Activated CD8-positive, alpha-beta memory T cell treated with anti-CD3 and anti-CD28 coated beads, Interleukin-2, amount 10 ng/mL, durations not matched to agents 7 days and 5 days (primary cell): ENCODE results near the gene PRSS48. TPM values are rescaled to one million over a fixed set of nuclear protein-coding genes. Genes with fewer than 3 reads are reported as not detected.

Experiments
- ATAC-seq: fragments of 150-1000 bp; cut with Tn5 transposase; one replicate; pipeline ENCODE4 v1.10.0; 2021; ENCODE audit warnings: moderate library complexity
- CTCF ChIA-PET: fragments of 350-600 bp; sonication (Branson Sonifier 250); formaldehyde crosslinking; loops from one replicate; lab custom pipeline; 2021; ENCODE audit warnings: antibody characterized with exemption; lab: Charles Lee
- DNase-seq: peaks from one replicate; pipeline ENCODE4 v3.0.0-alpha.2; 2020
- H3K27ac Mint-ChIP-seq: one replicate; pipeline ENCODE4 v1.8.0; 2021; ENCODE audit warnings: mild to moderate bottlenecking, mixed read lengths
- H3K27me3 Mint-ChIP-seq: one replicate; pipeline ENCODE4 v1.8.0; 2021; ENCODE audit warnings: mixed read lengths
- H3K36me3 Mint-ChIP-seq: one replicate; pipeline ENCODE4 v1.8.0; 2021; ENCODE audit warnings: mild to moderate bottlenecking, mixed read lengths
- H3K4me1 Mint-ChIP-seq: one replicate; pipeline ENCODE4 v1.8.0; 2021; ENCODE audit warnings: mixed read lengths
- H3K4me3 Mint-ChIP-seq: one replicate; pipeline ENCODE4 v1.8.0; 2021; ENCODE audit warnings: mild to moderate bottlenecking, moderate library complexity, mixed read lengths
- H3K9me3 Mint-ChIP-seq: one replicate; pipeline ENCODE4 v1.8.0; 2022; ENCODE audit warnings: low read depth, mixed read lengths
- total RNA-seq, 2 experiments: library from RNA; stranded (reverse); gene quantifications; one replicate each; pipeline ENCODE4 v1.2.3, GENCODE V29; 2021

PRSS48 gene
- total RNA-seq, 2 experiments from 2014 or later, result not detected

DNA sequence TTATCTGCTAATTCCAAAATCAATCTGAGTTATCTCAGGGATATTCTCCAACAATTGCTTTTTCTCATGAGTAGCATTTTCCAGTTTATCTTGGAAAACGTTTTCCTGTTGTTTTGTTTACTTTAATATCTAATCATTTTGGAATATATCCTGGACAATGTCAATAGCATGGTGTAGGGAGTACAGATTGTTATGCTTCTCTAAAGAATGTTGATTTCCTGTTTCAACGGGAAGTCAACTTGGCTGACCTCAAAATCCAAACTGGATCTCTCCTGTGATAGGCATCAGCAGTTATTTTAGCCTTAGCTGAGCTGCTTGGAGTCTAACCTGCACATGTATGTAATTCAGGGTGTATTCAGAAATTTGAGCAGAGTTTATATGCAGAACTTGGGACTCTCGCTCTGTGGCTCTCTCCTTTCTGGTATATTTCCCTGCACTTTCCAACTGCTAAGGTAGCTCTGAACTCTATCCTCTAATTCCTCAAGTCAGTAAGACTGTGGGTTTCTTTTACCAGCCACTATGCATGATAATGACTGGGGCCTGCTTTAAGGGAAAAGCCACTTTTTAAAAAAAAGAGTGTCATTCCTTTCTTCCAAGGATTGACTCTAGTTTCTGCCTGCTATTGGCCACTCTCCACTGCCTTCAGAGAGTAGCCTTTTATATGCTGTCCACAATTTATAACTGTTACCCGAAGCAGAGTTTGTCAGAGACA is 7.7 kb downstream of the PRSS48 start:
- Mint-ChIP-seq H3K4me3 (no peak overlapping the region), H3K9me3 (peaks cover 2% of the 10 kb centered on the region), H3K27me3 (peaks cover 11% of the 10 kb centered on the region), H3K27ac (no peak overlapping the region), H3K36me3 (no peaks in the 10 kb centered on the region), H3K4me1 (no peaks in the 10 kb centered on the region)
- no peak for DNase-seq
- no peak for ATAC-seq
- CTCF ChIA-PET, result interaction anchor here (0.6 kb wide), 1 partner anchor 11 kb away, joined by 4 read pairs; no protein-coding TSS in a partner anchor

DNA sequence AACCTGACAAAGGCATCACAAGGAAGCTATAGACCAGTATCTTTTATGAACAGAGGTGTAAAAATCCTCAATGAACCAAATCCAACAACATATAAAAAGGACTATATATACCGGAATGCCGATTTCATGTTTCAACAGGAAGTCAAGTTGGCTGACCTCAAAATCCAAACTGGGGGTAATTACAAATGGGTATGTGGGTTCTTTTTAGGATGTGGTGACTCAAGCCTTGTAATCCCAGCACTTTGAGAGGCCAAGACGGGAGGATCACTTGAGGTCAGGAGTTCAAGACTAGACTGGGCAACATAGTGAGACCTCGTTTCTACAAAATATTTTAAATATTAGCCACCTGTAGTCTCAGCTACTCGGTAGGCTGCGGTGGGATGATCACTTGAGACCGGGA is 10.4 kb downstream of the PRSS48 start:
- ATAC-seq (no peak), DNase-seq (no peak)
- Mint-ChIP-seq H3K4me3 (no peak overlapping the region), H3K36me3 (no peaks in the 10 kb centered on the region), H3K27me3 (peaks cover 5% of the 10 kb centered on the region), H3K4me1 (no peaks in the 10 kb centered on the region), H3K9me3 (peaks cover 2% of the 10 kb centered on the region), H3K27ac (no peak overlapping the region)
- CTCF ChIA-PET, result no interaction called here

DNA sequence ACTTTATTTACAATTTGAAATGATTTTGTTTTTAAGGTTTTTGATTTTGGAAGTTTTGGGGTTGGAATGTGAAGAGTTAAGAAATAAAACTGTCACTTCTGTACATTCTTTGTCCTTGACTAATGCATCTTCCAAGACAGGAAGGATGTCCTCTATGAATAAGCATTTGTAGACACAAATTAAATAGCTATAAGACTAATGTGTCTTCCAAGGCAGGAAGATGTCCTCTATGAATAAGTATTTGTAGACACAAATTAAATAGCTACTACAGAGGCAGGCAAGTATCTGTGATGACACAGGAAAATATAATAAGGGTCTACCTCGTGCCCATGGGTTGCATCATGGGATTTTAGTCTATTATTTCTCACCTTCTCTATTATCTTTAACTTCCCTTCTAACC is 14.5 kb downstream of the PRSS48 start:
- Mint-ChIP-seq H3K4me3 (no peak overlapping the region), H3K9me3 (no peaks in the 10 kb centered on the region), H3K36me3 (no peaks in the 10 kb centered on the region), H3K4me1 (no peaks in the 10 kb centered on the region), H3K27me3 (peaks cover 2% of the 10 kb centered on the region), H3K27ac (no peak overlapping the region)
- CTCF ChIA-PET, result no interaction called here
- no peak for DNase-seq
- ATAC-seq, result no peak

DNA sequence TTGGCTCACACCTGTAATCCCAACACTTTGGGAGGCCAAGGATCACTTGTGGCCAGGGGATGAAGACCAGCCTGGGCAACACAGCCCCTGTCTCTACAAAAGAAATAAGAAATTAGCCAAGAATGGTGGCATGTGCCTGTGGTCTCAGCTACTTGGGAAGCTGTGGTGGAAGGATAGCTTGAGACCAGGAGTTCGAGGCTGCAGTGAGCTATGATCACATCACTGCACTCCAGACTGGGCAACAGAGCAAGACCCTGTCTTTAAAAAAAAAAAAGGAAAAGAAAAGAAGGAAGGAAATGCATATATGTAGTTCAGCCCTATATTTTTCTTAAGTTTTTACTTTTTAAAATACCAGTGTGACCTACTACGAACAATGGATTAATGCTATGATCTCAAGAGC is 15.1 kb downstream of the PRSS48 start:
- H3K27ac Mint-ChIP-seq, result no peak overlapping the region
- CTCF ChIA-PET, result no interaction called here
- no peaks in the 10 kb centered on the region for H3K4me1 Mint-ChIP-seq
- H3K4me3 Mint-ChIP-seq, result no peak overlapping the region
- DNase-seq, result no peak
- H3K9me3 Mint-ChIP-seq, result no peaks in the 10 kb centered on the region
- H3K27me3 Mint-ChIP-seq, result peaks cover 2% of the 10 kb centered on the region
- no peaks in the 10 kb centered on the region for H3K36me3 Mint-ChIP-seq
- no peak for ATAC-seq

DNA sequence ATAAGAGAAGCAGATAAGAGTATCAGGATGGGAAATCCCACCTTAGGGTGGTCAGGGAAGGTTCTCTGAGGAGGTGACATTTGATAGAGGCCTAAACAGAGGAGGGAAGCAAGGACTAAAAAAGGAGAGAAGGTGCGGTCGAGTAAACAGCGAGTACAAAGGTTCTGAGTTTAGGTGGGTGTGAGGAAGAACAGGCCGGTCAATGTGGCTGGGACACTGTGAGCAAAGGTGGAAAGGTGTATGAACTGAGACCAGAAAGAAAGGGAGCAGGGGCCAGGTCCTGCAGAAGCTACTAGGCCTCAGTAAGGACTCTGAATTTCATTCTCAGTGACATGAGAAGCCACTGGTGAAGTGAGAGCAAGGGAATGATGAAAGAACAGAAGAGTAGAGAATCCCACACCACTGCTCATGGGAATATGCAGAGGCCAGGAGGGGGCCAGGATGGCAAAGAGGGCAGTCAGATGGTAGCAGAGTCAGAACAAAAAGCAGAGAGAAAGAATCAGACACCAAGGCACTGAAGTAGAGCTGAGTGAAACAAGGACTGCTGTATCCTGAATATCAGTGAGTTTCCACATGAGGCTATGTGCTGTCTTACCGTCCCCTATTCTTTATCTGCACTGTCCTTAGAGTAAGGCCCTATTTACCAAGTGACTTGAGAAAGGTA is 18.0 kb downstream of the PRSS48 start:
- DNase-seq (no peak), ATAC-seq (no peak)
- H3K36me3 Mint-ChIP-seq, result no peaks in the 10 kb centered on the region
- no peaks in the 10 kb centered on the region for H3K4me1 Mint-ChIP-seq
- no peak overlapping the region for H3K27ac Mint-ChIP-seq
- CTCF ChIA-PET, result interaction anchor here (0.7 kb wide), 1 partner anchor 108 kb away, joined by 3 read pairs; no protein-coding TSS in a partner anchor
- peaks cover 10% of the 10 kb centered on the region for H3K27me3 Mint-ChIP-seq
- H3K9me3 Mint-ChIP-seq, result no peaks in the 10 kb centered on the region
- H3K4me3 Mint-ChIP-seq, result no peak overlapping the region

DNA sequence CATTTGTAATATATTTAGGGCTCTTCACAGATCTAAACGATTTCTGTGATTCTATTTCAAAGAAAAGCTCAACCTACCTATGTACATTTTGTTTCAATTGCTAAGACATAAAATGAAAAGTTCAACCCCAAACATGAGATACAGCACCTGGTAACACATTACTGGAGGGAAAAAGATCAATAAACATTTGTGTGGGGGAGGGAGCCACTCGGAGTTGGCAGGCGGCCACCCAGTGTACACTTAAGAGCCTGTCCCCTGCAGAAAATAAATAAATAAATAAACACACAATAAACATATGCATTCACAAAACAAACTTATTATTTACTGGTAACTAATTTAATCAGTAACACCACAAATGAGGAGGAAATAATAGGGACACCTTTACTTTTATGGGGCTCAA is 19.3 kb downstream of the PRSS48 start:
- CTCF ChIA-PET, result no interaction called here
- Mint-ChIP-seq H3K27me3 (peaks cover 8% of the 10 kb centered on the region), H3K4me3 (no peak overlapping the region), H3K36me3 (no peaks in the 10 kb centered on the region), H3K9me3 (no peaks in the 10 kb centered on the region), H3K4me1 (no peaks in the 10 kb centered on the region), H3K27ac (no peak overlapping the region)
- DNase-seq, result no peak
- no peak for ATAC-seq

DNA sequence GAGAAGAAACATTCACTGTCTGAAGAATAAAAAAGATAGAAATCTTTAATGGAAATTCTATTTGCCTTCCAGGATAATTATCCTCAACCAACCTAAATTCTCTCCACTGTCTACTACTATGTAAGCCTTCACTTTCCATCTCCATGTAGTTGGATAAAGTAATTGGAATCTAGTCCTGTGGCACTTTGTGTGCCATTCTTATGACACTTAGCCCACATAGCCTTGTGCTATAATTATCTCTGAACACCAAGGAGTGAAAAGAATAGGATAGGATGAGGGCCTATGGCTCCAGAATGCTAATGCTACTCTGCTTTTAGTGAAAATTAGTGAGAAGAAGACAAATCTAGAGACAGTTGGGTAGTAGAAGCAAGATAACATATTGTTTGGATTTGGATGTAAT is 20.2 kb downstream of the PRSS48 start:
- CTCF ChIA-PET, result no interaction called here
- no peaks in the 10 kb centered on the region for H3K36me3 Mint-ChIP-seq
- H3K4me1 Mint-ChIP-seq, result no peaks in the 10 kb centered on the region
- DNase-seq, result no peak
- no peak for ATAC-seq
- peaks cover 12% of the 10 kb centered on the region for H3K27me3 Mint-ChIP-seq
- no peaks in the 10 kb centered on the region for H3K9me3 Mint-ChIP-seq
- H3K4me3 Mint-ChIP-seq, result no peak overlapping the region
- H3K27ac Mint-ChIP-seq, result no peak overlapping the region

DNA sequence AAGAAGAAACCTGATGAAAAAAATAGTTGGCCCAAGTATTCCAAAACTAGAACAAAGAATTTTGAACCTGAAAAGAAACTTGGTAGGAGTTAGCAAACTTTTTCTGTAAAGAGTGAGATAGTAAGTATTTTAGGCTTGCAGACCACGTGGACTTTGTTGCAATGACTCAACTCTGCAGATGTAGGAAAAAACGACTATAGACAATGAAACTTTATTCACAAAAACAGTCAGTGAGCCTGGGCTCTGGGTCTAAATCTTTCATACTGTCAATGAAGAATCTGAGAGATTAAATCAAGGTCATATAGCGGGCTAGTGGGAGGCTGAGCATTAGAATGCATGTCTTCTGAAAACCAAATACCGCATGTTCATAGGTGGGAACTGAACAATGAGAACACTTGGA is 25.5 kb downstream of the PRSS48 start:
- H3K27ac Mint-ChIP-seq, result no peak overlapping the region
- CTCF ChIA-PET, result no interaction called here
- no peaks in the 10 kb centered on the region for H3K4me1 Mint-ChIP-seq
- ATAC-seq, result no peak
- H3K9me3 Mint-ChIP-seq, result no peaks in the 10 kb centered on the region
- peaks cover 8% of the 10 kb centered on the region for H3K27me3 Mint-ChIP-seq
- no peaks in the 10 kb centered on the region for H3K36me3 Mint-ChIP-seq
- DNase-seq, result no peak
- H3K4me3 Mint-ChIP-seq, result no peak overlapping the region

DNA sequence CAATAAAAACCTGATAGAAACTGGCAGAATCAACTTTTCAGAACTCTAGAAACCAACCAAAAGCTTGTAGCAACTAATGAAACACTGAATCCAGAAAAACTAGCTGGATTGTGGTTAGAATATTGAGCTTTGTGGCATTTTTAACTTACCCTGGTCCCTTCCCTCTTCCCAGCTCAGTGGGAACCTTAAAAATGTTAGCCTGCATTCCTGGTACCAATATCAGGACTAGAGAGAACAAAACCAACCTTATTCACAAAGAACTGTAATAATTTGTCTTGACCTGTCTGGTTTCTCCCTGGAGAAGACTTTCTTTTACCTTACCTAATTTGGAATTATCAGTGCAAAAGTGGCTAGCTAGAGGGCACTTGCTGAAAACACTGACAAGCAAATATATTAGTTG is 27.3 kb downstream of the PRSS48 start:
- CTCF ChIA-PET, result no interaction called here
- peaks cover 4% of the 10 kb centered on the region for H3K27me3 Mint-ChIP-seq
- no peak for ATAC-seq
- DNase-seq, result no peak
- no peaks in the 10 kb centered on the region for H3K9me3 Mint-ChIP-seq
- no peak overlapping the region for H3K4me3 Mint-ChIP-seq
- H3K36me3 Mint-ChIP-seq, result no peaks in the 10 kb centered on the region
- no peak overlapping the region for H3K27ac Mint-ChIP-seq
- H3K4me1 Mint-ChIP-seq, result no peaks in the 10 kb centered on the region

DNA sequence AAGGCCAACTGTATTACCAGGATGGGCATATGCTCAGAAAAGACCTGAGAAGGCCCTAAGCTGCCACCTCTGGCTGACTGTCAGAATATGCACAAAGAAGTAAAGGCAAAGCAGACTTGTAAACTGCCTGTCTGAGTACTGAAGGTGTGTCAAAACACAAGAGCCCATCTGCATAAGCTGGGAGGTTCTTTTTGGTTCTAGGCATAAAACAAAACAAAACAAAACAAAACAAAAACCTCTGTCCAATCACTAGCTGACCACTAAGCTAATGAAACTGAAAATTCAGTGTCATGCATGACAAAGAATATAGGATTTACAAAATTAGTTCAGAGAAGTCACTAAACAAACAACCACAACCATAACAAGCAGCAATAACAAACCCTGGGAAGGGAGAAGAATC is 27.8 kb downstream of the PRSS48 start:
- no peak for ATAC-seq
- Mint-ChIP-seq H3K4me3 (no peak overlapping the region), H3K36me3 (no peaks in the 10 kb centered on the region), H3K9me3 (no peaks in the 10 kb centered on the region), H3K4me1 (no peaks in the 10 kb centered on the region), H3K27ac (no peak overlapping the region), H3K27me3 (peaks cover 4% of the 10 kb centered on the region)
- CTCF ChIA-PET, result no interaction called here
- no peak for DNase-seq

DNA sequence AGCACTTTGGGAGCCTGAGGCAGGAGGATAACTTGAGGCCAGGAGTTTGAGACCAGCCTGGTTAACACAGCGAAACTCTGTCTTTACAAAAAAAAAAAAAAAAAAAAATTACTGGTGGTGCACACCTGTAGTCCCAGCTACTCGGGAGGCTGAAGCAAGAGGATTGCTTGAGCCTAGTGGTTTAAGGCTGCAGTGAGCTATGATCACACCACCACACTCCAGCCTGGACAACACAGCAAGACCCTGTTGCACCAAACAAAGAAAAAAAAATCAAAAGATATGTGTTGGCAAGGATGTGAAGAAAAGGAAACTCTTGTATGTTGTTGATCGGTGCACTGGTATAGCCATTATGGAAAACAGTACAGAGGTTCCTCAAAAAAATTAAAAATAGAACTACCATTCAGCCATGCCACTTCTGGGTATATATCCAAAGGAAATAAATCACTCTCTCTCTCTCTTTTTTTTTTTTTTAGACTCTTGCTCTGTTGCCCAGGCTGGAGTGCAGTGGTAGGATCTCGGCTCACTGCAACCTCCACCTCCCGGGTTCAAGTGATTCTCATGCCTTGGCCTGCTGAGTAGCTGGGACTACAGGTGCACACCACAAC is 33.3 kb downstream of the PRSS48 start:
- CTCF ChIA-PET, result no interaction called here
- H3K36me3 Mint-ChIP-seq, result no peaks in the 10 kb centered on the region
- peaks cover 3% of the 10 kb centered on the region for H3K27me3 Mint-ChIP-seq
- H3K4me1 Mint-ChIP-seq, result no peaks in the 10 kb centered on the region
- DNase-seq (no peak), ATAC-seq (no peak)
- no peak overlapping the region for H3K4me3 Mint-ChIP-seq
- no peaks in the 10 kb centered on the region for H3K9me3 Mint-ChIP-seq
- H3K27ac Mint-ChIP-seq, result no peak overlapping the region

DNA sequence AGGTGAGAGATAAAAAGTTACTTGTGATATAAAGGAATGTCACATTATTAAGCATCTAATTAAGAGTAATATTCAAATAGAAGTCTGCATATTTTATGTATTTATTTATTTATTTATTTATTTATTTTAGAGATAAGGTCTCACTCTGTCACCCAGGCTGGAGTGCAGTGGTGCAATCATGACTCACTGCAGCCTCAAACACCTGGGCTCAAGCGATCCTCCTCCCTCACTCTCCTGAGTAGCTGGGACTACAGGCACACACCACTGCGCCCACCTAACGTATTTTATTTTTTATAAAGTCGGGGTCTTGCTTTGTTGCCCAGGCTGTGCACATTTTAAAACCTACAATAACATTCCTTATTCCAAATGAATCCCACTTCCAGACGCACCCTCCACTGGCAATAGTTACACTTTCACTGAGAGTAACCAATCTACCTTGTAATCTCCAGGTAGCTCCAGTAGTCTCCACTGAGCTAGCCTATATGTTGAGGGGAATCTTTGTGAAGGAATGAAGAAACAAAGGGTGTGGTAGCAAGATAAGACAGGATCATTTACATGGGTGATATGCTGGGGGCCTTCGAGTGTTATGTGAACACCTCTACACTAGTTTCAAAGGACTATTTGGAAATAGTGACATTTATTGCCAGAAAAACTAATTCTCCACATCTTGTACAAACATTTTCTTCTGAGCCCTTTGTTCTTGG is 36.5 kb downstream of the PRSS48 start:
- ATAC-seq (no peak), DNase-seq (no peak)
- Mint-ChIP-seq H3K27me3 (peaks cover 6% of the 10 kb centered on the region), H3K27ac (no peak overlapping the region), H3K36me3 (no peaks in the 10 kb centered on the region), H3K4me1 (no peaks in the 10 kb centered on the region), H3K4me3 (no peak overlapping the region), H3K9me3 (no peaks in the 10 kb centered on the region)
- CTCF ChIA-PET, result no interaction called here

DNA sequence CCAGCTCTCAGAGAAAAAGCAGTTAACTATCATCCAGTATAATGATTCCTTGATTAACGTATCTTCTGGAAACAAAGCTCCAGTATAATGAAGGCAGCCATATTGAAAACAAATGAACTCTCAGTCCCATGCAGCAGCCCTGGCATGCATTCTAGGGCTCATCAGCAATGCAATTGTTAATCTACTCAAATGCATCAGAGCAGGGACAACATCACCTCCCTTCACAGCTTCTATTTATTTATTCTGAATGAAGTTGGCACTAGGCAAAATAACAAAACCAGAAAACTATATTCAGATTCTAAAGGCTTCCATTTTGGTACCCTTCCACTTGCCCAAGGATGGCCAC is 37.0 kb downstream of the PRSS48 start:
- ATAC-seq, result no peak
- CTCF ChIA-PET, result no interaction called here
- no peak for DNase-seq
- H3K4me3 Mint-ChIP-seq, result no peak overlapping the region
- peaks cover 6% of the 10 kb centered on the region for H3K27me3 Mint-ChIP-seq
- H3K27ac Mint-ChIP-seq, result no peak overlapping the region
- no peaks in the 10 kb centered on the region for H3K4me1 Mint-ChIP-seq
- no peaks in the 10 kb centered on the region for H3K36me3 Mint-ChIP-seq
- H3K9me3 Mint-ChIP-seq, result no peaks in the 10 kb centered on the region

DNA sequence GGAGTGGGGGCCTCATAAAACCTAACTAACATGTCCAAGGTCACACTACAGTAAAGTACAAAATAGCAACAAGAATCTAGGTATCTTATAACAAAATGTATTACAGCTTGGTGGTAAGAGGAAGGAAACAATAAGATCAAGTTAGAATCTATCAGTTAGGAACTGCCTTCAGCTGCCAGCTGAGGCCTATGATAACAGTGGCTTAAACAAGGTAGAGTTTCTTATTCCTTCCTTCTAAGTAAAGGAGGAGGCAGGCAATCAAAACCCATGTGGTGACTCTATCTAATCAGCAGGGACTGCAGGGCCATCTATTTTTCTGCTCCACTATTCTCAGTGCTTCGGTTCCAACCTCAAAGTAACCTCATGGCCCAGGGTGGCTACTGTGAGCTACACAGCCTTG is 37.5 kb downstream of the PRSS48 start:
- DNase-seq, result no peak
- CTCF ChIA-PET, result no interaction called here
- Mint-ChIP-seq H3K4me1 (no peaks in the 10 kb centered on the region), H3K27ac (no peak overlapping the region), H3K4me3 (no peak overlapping the region), H3K27me3 (peaks cover 6% of the 10 kb centered on the region), H3K9me3 (no peaks in the 10 kb centered on the region), H3K36me3 (no peaks in the 10 kb centered on the region)
- no peak for ATAC-seq
